DOHH2 (cell line): Measurements from ENCODE around the gene PKM.

Experiments
- EZH2phosphoT487 ChIP-seq: fragments of 200-600 bp; sonication (generic); IDR thresholded peaks from 2 replicates; pipeline ENCODE4 v1.6.1; 2017; ENCODE audit warnings: borderline replicate concordance, mild to moderate bottlenecking, antibody characterized with exemption, low read length, moderate library complexity, mixed read lengths
- TF ChIP-seq, protein P1 (sequence below): fragments of 200-600 bp; sonication (generic); IDR thresholded peaks from one replicate; pipeline ENCODE4 v1.5.1; 2014; ENCODE audit warnings: antibody characterized with exemption, mild to moderate bottlenecking, low read depth, low read length; ENCODE audit not compliant: poor library complexity, severe bottlenecking

DNA sequence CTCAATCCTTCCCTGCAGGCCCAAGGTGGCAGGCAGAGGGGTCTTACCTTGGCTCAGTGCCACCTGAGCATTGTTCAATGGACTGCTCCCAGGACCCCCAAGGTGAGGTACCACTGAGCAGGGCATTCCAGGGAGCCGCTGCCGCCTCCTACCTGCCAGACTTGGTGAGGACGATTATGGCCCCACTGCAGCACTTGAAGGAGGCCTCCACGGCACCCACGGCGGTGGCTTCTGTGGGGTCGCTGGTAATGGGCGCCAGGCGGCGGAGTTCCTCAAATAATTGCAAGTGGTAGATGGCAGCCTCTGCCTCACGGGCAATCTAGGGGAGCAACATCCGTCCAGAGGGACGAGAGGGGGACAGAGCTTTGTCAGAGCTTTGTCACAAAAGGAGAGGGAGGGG, 28.7 kb downstream of the PKM start:
- TF ChIP-seq, protein P1, sequence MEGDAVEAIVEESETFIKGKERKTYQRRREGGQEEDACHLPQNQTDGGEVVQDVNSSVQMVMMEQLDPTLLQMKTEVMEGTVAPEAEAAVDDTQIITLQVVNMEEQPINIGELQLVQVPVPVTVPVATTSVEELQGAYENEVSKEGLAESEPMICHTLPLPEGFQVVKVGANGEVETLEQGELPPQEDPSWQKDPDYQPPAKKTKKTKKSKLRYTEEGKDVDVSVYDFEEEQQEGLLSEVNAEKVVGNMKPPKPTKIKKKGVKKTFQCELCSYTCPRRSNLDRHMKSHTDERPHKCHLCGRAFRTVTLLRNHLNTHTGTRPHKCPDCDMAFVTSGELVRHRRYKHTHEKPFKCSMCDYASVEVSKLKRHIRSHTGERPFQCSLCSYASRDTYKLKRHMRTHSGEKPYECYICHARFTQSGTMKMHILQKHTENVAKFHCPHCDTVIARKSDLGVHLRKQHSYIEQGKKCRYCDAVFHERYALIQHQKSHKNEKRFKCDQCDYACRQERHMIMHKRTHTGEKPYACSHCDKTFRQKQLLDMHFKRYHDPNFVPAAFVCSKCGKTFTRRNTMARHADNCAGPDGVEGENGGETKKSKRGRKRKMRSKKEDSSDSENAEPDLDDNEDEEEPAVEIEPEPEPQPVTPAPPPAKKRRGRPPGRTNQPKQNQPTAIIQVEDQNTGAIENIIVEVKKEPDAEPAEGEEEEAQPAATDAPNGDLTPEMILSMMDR, result no peak
- no peak for TF ChIP-seq EZH2phosphoT487
